Fibroblast of mammary gland (primary cell): Measurements from ENCODE around the gene MARCHF5.

Experiments
- DNase-seq: peaks from one replicate; pipeline ENCODE4 v3.0.0-alpha.2; 2010; ENCODE audit warnings: low read depth
- H3K4me3 ChIP-seq: 2 replicates; pipeline ENCODE4 v1.5.1; 2011; ENCODE audit warnings: low read depth, mild to moderate bottlenecking, low read length, moderate library complexity; ENCODE audit not compliant: control insufficient read depth
- CTCF ChIP-seq: conservative IDR thresholded peaks from 2 replicates; pipeline ENCODE4 v1.5.1; 2011; ENCODE audit warnings: low read depth, low read length, inconsistent platforms; ENCODE audit not compliant: control insufficient read depth, insufficient read depth

MARCHF5 gene

GRCh38 chr10:92303096-92303495, 12.1 kb downstream of the MARCHF5 start:
- DNase-seq, result no peak
- H3K4me3 ChIP-seq, result no peak overlapping the region
- TF ChIP-seq CTCF, result no peak

GRCh38 chr10:92304061-92304460, 13.1 kb downstream of the MARCHF5 start:
- H3K4me3 ChIP-seq, result no peak overlapping the region
- DNase-seq, result no peak
- TF ChIP-seq CTCF, result no peak

- TF ChIP-seq CTCF, result no peak
- DNase-seq, result no peak
- no peak overlapping the region for H3K4me3 ChIP-seq
Observed at GRCh38 chr10:92305133-92306072, 14.4 kb downstream of the MARCHF5 start.

- TF ChIP-seq CTCF, result no peak
- no peak overlapping the region for H3K4me3 ChIP-seq
- no peak for DNase-seq
Observed at GRCh38 chr10:92309272-92309671, 18.3 kb downstream of the MARCHF5 start.

- no peak for TF ChIP-seq CTCF
Observed at GRCh38 chr10:92313750-92314149, 22.8 kb downstream of the MARCHF5 start.

GRCh38 chr10:92316610-92317009, 25.6 kb downstream of the MARCHF5 start:
- DNase-seq, result no peak
- no peak for TF ChIP-seq CTCF
- H3K4me3 ChIP-seq, result no peak overlapping the region

More at GRCh38 chr10:92313750-92314149, 22.8 kb downstream of the MARCHF5 start:
- no peak overlapping the region for H3K4me3 ChIP-seq
- DNase-seq, result no peak
